Tibial nerve (tissue), 4 donors: ENCODE results near the gene IL13RA2. TPM values are rescaled to one million over a fixed set of nuclear protein-coding genes. Genes with fewer than 3 reads are reported as not detected.

ENCODE experiments used
- DNase-seq, 2 donors: peaks; one replicate each; pipeline ENCODE4 v3.0.0-alpha.2; 2019; ENCODE audit warnings: low spot score in 2 of 2
- H3K27ac ChIP-seq, 4 donors: fragments of 200-600 bp; sonication (generic) in 3 of 4; one replicate each; pipeline ENCODE4 v1.5.1; 2017 to 2019; ENCODE audit warnings: mild to moderate bottlenecking in 1 of 4
- H3K27me3 ChIP-seq, 2 donors: fragments of 200-600 bp; sonication (generic) in 1 of 2; one replicate each; pipeline versions ENCODE4 v1.5.1 to v1.6.0; 2017 to 2019
- H3K36me3 ChIP-seq, 3 donors: fragments of 200-600 bp; sonication (generic); one replicate each; pipeline ENCODE4 v1.5.1; 2018 to 2019
- H3K4me1 ChIP-seq, 4 donors: fragments of 200-600 bp; sonication (generic) in 3 of 4; one replicate each; pipeline ENCODE4 v1.5.1; 2017 to 2019
- H3K4me3 ChIP-seq, 4 donors: fragments of 200-600 bp; sonication (generic) in 3 of 4; one replicate each; pipeline ENCODE4 v1.5.1; 2017 to 2019; ENCODE audit warnings: mild to moderate bottlenecking in 1 of 4, moderate library complexity in 1 of 4
- H3K9me3 ChIP-seq, 4 donors: fragments of 200-600 bp; sonication (generic) in 3 of 4; one replicate each; pipeline ENCODE4 v1.5.1; 2017 to 2019
- EP300 ChIP-seq, 2 donors: sonication (generic); formaldehyde crosslinking; IDR thresholded peaks; one replicate each; pipeline ENCODE4 v1.6.1; 2017; ENCODE audit warnings: antibody characterized with exemption in 2 of 2, mild to moderate bottlenecking in 1 of 2
- POLR2A ChIP-seq, 2 donors: fragments of 450-650 bp; IDR thresholded peaks; one replicate each; pipeline ENCODE4 v1.6.1; 2017; ENCODE audit warnings: antibody characterized with exemption in 2 of 2, mild to moderate bottlenecking in 2 of 2, moderate library complexity in 2 of 2
- WGBS, 2 donors: methylation state at CpG; one replicate each; pipeline ENCODE4 v1.1.5; 2018; 5-methylcytosine and 5-hydroxymethylcytosine counted together
- total RNA-seq, 4 donors: library from RNA; depleted of rRNA; stranded (reverse); fragments of >200 nt; gene quantifications; one replicate each; pipeline ENCODE4 v1.1.0, GENCODE V29; 2016
- TF ChIP-seq, protein P1 (sequence below), 5 experiments: fragments of 200-600 bp in 3 of 5; fragments of 450-650 bp in 2 of 5; sonication (generic) in 3 of 5; IDR thresholded peaks; one replicate each; pipeline ENCODE4 v1.5.1; 2016 to 2019; ENCODE audit warnings: antibody characterized with exemption in 5 of 5, mild to moderate bottlenecking in 3 of 5, moderate library complexity in 2 of 5

The IL13RA2 gene
- total RNA-seq, 4 donors from 2014 or later, result 3.5 TPM; not detected in 3

DNA sequence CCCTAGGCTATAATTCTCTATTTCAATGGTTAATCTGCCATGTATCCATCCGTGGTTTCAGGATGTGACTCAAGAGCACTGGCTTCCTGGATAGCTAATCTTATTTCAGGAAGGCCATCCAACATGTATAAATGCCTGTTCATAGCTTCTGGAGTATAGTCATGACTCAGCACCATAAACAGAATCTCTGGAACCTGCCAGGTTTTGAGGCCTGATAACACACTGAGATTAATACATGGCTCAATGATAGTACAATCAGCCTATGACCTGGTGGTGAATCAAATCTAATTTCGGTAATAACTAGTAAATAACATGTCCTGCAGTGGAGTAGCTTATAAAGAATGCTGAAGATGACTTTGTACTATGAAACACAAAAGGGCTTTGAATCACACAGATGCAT lies 5.7 kb upstream of the IL13RA2 start:
- Histone ChIP-seq H3K27ac (no peak overlapping the region), H3K27me3 (no peaks in the 10 kb centered on the region), H3K9me3 (no peaks in the 10 kb centered on the region), H3K36me3 (no peaks in the 10 kb centered on the region), H3K4me3 (no peak overlapping the region), H3K4me1 (no peaks in the 10 kb centered on the region)
- no peak for DNase-seq
- no peak for TF ChIP-seq EP300 (IDR thresholded peaks at IDR 0.05)
- TF ChIP-seq POLR2A (IDR thresholded peaks at IDR 0.05), result no peak
- TF ChIP-seq, protein P1, sequence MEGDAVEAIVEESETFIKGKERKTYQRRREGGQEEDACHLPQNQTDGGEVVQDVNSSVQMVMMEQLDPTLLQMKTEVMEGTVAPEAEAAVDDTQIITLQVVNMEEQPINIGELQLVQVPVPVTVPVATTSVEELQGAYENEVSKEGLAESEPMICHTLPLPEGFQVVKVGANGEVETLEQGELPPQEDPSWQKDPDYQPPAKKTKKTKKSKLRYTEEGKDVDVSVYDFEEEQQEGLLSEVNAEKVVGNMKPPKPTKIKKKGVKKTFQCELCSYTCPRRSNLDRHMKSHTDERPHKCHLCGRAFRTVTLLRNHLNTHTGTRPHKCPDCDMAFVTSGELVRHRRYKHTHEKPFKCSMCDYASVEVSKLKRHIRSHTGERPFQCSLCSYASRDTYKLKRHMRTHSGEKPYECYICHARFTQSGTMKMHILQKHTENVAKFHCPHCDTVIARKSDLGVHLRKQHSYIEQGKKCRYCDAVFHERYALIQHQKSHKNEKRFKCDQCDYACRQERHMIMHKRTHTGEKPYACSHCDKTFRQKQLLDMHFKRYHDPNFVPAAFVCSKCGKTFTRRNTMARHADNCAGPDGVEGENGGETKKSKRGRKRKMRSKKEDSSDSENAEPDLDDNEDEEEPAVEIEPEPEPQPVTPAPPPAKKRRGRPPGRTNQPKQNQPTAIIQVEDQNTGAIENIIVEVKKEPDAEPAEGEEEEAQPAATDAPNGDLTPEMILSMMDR (IDR thresholded peaks at IDR 0.05), result no peak
- WGBS, 2 donors, result 33 to 42% methylated on average over 2 of the region's 2 CpGs

DNA sequence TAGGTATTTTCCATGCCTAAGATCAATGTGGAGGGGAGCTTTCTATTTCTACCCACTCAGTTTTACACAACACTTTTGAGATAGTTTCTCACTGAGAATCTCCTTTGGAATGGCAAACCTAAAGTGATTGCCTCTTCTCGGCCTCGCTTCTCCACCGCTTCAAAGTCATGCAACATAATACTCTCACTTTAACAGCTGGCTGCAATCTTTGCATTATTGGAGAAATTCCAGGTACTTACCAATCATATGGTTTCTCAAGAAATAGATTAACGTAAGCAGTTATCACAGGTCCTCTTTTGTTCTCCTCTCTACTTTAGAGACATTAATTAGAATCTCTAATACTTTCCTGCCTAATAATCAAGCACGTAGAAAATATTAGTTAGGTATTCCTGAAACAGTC lies 3.7 kb upstream of the IL13RA2 start:
- WGBS, 2 donors, result 79 to 85% methylated on average over 5 of the region's 5 CpGs
- DNase-seq, result no peak
- no peaks in the 10 kb centered on the region for H3K4me1 ChIP-seq

DNA sequence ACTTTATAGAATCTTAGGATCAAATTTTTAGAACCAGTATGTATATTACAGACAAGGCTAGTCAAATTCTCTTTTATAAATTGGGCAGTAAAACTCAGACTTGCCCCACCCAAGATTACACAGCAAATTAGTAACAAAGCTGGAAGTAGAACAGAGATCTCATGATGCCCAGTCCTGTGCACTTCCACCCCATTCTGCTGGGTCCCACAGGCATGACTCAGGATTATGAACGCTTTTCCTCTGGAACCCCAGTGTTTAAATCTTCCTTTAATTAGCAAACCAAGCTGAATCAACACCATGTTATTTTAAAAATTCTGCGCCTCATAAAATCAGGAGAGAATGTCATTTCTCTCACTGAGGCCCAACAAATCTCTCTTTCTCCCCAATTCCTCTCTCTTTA lies 1.5 kb upstream of the IL13RA2 start:
- H3K9me3 ChIP-seq, result no peaks in the 10 kb centered on the region
- H3K27me3 ChIP-seq, result peaks cover 0 to 5% of the 10 kb centered on the region in 2 donors
- TF ChIP-seq EP300 (IDR thresholded peaks at IDR 0.05), result no peak
- H3K36me3 ChIP-seq, result no peaks in the 10 kb centered on the region
- H3K4me3 ChIP-seq, result no peak overlapping the region
- WGBS, 2 donors, result 78 to 79% methylated on average over 2 of the region's 2 CpGs
- no peak overlapping the region for H3K27ac ChIP-seq
- DNase-seq, result no peak
- H3K4me1 ChIP-seq, result no peaks in the 10 kb centered on the region

More for the DNA sequence above, 3.7 kb upstream of the IL13RA2 start:
- TF ChIP-seq, protein P1 (IDR thresholded peaks at IDR 0.05), result no peak
- TF ChIP-seq POLR2A (IDR thresholded peaks at IDR 0.05) (no peak), EP300 (IDR thresholded peaks at IDR 0.05) (no peak)
- H3K27me3 ChIP-seq, result peaks cover 0 to 5% of the 10 kb centered on the region in 2 donors
- H3K27ac ChIP-seq, result no peak overlapping the region
- no peak overlapping the region for H3K4me3 ChIP-seq
- no peaks in the 10 kb centered on the region for H3K9me3 ChIP-seq
- H3K36me3 ChIP-seq, result no peaks in the 10 kb centered on the region

DNA sequence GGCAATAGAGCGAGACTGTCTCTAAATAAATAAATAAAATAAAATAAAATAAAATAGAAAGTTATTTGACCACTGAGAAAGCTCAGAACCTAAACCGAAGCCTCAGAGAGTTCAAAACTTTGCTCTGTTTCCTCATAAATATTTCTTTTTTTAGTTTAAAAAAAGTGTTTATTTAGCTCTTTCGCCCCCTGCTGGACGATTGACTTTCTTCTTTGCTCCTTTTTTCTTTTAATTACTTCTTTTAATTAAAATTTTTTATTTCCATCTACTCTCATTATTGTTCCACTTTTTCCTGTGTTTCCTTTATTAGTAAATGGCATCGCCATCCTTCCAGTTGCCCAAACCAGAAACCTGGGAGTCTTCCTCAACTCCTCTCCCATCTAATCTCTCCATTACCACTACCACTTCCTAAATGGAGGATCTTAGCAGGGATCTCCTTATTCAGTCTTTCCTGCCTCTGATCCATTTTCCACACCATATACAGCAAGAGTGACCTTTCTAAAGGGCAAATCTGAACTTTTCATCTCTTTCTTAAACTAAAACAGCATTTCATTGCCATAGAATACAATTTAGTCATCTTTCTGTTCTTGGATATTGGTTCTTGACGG lies 728 bp upstream of the IL13RA2 start:
- Histone ChIP-seq H3K4me3 (no peak overlapping the region), H3K27me3 (peaks cover 0 to 5% of the 10 kb centered on the region in 2 donors), H3K27ac (no peak overlapping the region), H3K4me1 (no peaks in the 10 kb centered on the region), H3K36me3 (no peaks in the 10 kb centered on the region), H3K9me3 (no peaks in the 10 kb centered on the region)
- no peak for TF ChIP-seq POLR2A (IDR thresholded peaks at IDR 0.05)
- TF ChIP-seq, protein P1 (IDR thresholded peaks at IDR 0.05), result peak in 1 of 5 experiments; percentile 24
- WGBS, 2 donors, result 49 to 69% methylated on average over 6 of the region's 6 CpGs
- no peak for DNase-seq

DNA sequence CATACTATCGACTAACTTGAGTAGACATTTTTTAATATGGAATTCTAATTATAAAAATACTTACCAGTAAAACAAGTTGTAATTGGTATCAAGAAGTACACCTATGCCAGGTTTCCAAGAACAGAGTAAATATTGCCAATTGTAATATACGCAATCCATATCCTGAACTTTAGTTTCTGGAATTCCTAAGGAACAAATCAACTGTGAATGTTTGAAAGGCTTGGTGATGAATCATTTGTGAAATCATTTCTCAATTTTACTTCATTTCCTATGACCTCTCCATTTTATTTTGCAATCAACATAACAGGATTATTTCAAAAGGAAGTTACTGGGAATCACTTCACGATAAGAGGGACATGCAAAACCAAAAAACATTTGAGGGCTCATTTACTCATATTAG lies 3.7 kb downstream of the IL13RA2 start:
- H3K4me1 ChIP-seq, result no peaks in the 10 kb centered on the region
- WGBS, 2 donors, result 79 to 85% methylated on average over 3 of the region's 3 CpGs
- DNase-seq, result no peak
- no peak for TF ChIP-seq POLR2A (IDR thresholded peaks at IDR 0.05)
- TF ChIP-seq, protein P1 (IDR thresholded peaks at IDR 0.05), result no peak
- no peak overlapping the region for H3K27ac ChIP-seq
- no peaks in the 10 kb centered on the region for H3K36me3 ChIP-seq
- H3K9me3 ChIP-seq, result no peaks in the 10 kb centered on the region
- no peak overlapping the region for H3K4me3 ChIP-seq
- H3K27me3 ChIP-seq, result peaks cover 0 to 9% of the 10 kb centered on the region in 2 donors

DNA sequence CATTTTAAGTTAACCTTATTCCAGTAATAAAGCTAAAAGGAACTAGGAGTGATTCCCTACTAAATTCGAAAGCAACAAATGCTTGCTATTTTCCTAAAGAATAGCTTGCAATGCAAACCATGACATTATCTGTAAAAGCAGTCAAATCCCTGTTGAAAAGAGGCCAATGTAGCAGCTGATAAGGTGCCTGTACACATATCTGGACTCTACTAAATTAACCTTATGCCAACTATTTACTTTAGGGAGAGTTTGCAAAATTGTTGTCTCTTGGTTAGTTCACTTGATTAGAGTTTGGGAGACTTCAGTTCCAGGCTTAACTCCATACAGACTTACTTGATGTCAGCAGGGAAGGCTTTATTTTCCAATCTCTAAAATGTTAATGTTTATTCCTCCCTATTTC lies 6.0 kb downstream of the IL13RA2 start:
- WGBS, 2 donors, result 80 to 86% methylated on average over 1 of the region's 1 CpG
- Histone ChIP-seq H3K4me1 (no peaks in the 10 kb centered on the region), H3K4me3 (no peak overlapping the region), H3K9me3 (no peaks in the 10 kb centered on the region), H3K27ac (no peak overlapping the region), H3K27me3 (peaks cover 0 to 5% of the 10 kb centered on the region in 2 donors), H3K36me3 (no peaks in the 10 kb centered on the region)
- DNase-seq, result no peak
- no peak for TF ChIP-seq POLR2A (IDR thresholded peaks at IDR 0.05)
- TF ChIP-seq EP300 (IDR thresholded peaks at IDR 0.05), result no peak
